RPMI8226 (cell line): ENCODE results near the gene MIEF2.

Experiments used
- DNase-seq: peaks from one replicate; pipeline ENCODE4 v3.0.0-alpha.2; 2015

Gene MIEF2

GRCh38 chr17:18235743-18236256, 24.7 kb upstream of the MIEF2 start:
- no peak for DNase-seq

- DNase-seq, result no peak
Observed at GRCh38 chr17:18236494-18236893, 24.0 kb upstream of the MIEF2 start.

GRCh38 chr17:18237461-18237860, 23.0 kb upstream of the MIEF2 start:
- DNase-seq, result no peak

GRCh38 chr17:18238299-18238698, 22.2 kb upstream of the MIEF2 start:
- DNase-seq, result no peak

GRCh38 chr17:18240449-18240848, 20.0 kb upstream of the MIEF2 start:
- DNase-seq, result no peak

- no peak for DNase-seq
Observed at GRCh38 chr17:18241229-18241871, 19.1 kb upstream of the MIEF2 start.

GRCh38 chr17:18245038-18245776, 15.3 kb upstream of the MIEF2 start:
- DNase-seq, result no peak

GRCh38 chr17:18246109-18246725, 14.2 kb upstream of the MIEF2 start:
- no peak for DNase-seq

GRCh38 chr17:18246880-18247612, 13.4 kb upstream of the MIEF2 start:
- no peak for DNase-seq

GRCh38 chr17:18247613-18248001, 12.9 kb upstream of the MIEF2 start:
- no peak for DNase-seq

GRCh38 chr17:18248300-18248731, 12.1 kb upstream of the MIEF2 start:
- DNase-seq, result peak; percentile 73

- no peak for DNase-seq
Observed at GRCh38 chr17:18248811-18249210, 11.7 kb upstream of the MIEF2 start.

- peak; percentile 36 for DNase-seq
Observed at GRCh38 chr17:18250259-18250658, 10.2 kb upstream of the MIEF2 start.

- DNase-seq, result no peak
Observed at GRCh38 chr17:18250708-18251107, 9.8 kb upstream of the MIEF2 start.

GRCh38 chr17:18251204-18251603, 9.3 kb upstream of the MIEF2 start:
- DNase-seq, result no peak

- DNase-seq, result no peak
Observed at GRCh38 chr17:18252160-18252559, 8.3 kb upstream of the MIEF2 start.

- DNase-seq, result no peak
Observed at GRCh38 chr17:18253187-18253884, 7.1 kb upstream of the MIEF2 start.

- DNase-seq, result no peak
Observed at GRCh38 chr17:18253947-18254821, 6.3 kb upstream of the MIEF2 start.

GRCh38 chr17:18254888-18255649, 5.4 kb upstream of the MIEF2 start:
- no peak for DNase-seq

GRCh38 chr17:18256351-18256750, 4.1 kb upstream of the MIEF2 start:
- DNase-seq, result no peak

- DNase-seq, result no peak
Observed at GRCh38 chr17:18256776-18257175, 3.7 kb upstream of the MIEF2 start.
